ENCODE measurements around the gene PITHD1.
"Not testable (repeated sequence)": the region's sequence is repeated elsewhere in the genome, so short reads cannot be mapped to it uniquely, and the experiment has no call there.

The PITHD1 gene

DNA sequence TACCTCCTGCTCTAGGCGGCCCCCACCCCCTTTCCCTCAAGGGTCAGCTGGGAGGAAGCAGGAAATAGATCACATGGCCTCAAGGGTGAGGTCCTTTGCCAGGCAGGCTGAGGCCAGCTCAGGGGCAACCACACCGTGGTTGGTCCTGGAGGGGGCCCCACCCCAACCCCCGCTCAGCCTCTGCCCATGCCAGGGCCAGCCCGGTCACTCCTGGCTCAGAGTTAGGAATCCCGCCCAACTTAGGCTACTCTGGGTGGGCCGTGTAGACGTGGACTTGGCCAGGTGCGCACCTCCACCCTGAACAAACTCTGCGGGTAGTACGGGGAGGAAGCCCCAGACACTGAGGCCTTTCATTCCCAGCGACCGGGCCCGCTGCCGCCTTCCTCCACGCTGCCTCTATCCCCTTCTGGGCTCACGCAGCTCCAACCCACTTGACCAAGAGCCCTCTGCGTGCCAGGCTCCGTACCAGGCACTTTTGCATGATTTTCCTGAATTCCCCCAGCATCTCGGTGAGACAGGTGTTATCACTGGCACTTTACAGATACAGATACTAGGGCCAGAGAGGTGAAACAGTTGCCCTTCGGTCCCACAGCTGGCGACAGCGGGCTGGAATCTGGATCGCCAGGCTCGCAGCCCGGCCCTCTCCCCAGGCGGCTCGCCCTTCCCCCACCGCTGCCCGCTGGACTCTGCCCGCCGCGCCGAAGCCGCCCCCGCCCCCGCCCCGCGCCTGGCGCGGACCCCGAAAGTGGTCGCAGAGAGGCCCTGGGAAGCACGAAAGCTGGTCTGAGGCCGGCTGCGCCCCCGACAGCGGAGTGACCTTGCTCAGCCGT is 21.6 kb downstream of the PITHD1 start:
- DNase-seq = no peak

DNA sequence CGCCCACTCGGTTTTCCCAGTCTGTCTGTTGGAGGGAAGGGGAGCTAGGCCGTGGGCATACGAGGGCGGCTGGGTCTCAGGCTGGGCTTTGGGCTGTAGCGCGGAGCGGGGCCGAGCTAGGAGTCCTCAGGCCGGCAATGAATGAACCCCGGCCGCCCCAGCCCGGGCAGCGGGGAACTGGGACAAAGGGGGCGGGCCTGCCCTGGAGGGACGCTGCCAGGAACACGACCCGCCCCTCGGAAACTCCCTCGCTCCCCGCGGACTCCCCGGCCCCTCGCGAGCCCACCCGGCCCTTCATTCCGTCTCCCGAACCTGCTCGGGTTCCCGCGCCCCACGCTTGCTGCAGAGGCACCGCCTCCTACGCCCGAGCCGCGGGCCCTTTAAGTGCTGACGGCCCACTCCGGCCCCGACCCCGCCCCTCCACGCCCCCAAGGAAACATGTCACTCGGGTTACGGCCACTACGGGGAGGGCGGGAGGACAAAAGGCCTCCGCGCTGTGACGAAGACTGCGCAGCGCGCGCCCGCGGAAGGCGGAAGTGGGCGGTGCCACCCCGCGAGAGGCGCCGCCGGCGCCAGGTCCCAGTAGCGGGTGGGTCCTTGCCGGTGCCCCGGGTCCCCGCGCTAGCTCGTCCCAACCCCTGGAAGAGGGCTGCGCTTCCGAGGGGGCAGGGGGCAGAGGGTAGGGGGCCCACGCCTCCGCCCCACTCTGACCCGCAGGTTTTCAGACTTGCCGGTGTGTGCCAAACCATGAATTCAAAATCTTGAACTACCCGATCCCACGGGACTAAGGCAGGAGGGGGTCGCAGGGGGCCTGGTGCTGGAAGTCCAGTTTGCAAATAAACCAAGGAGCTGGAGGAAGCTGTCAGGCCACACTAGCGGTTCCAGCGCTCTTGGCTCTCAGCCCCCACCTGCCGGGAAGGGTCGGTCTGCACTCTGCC is 22.5 kb downstream of the PITHD1 start, which contains the start of gene GALE:
Gene GALE, minus strand, starts transcription at position 355 of the 938 bp plus-strand sequence. CDS start 1,747 bp downstream, outside the sequence.
- peak; percentile 85 to 88 for DNase-seq

DNA sequence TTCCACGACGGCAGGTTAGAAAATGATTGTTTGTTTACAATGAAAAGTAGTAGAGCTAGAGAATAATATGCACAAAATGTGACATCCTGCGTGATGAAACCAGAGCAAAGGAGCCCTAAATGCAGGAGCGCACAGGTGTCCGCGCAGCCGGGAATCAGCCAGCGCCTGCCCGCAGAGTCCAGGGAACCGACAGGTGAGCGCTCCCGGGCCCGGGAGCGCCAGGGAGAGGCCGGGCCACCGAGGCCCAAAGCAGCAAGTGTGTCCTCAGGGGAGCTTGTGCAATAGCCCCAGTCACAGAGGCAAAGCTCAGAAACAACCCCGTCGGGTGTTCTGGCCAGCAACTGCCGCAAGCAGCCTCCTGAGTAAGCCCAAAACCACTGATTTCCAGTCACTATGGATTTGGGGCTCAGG is 23.1 kb downstream of the PITHD1 start:
- no peak for DNase-seq

DNA sequence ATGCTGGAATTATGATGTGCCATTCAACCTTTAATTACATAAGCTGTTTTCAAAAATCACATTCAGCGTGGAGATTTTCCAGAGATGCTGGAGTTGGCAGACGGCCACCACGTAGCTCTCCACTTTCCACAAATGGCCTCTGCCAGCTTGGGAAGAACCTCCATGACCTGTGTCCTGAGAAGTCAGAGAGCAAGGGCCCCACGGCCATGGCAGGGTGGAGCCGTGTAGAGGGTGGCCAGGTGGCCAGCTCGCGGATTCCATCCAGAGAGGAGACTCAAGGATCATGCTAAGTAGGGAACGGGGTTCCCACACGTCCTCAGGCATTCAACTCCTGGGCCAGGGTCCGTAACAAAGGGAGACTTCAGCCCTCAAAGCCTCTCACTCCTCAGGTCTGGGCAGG is 23.7 kb downstream of the PITHD1 start:
- DNase-seq = no peak

DNA sequence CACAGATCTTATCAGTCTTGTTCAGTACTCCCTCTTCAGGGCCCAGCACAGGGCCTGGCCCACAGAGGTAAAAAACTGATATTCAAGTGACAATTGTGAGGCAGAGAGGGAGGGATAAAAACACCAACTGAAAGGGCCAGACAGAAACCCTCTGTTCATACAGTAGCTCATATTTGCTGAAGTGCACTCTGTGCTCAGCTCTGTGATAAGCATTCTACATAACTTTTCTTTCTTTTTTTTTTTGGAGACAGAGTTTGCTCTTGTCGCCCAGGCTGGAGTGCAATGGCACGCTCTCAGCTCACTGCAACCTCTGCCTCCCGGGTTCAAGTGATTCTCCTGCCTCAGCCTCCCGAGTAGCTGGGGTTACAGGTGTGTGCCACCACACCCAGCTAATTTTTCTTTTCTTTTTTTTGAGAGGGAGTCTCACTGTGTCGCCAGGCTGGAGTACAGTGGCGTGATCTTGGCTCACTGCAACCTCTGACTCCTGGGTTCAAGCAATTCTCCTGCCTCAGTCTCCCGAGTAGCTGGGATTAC is 24.7 kb downstream of the PITHD1 start:
- DNase-seq = not testable (repeated sequence)

DNA sequence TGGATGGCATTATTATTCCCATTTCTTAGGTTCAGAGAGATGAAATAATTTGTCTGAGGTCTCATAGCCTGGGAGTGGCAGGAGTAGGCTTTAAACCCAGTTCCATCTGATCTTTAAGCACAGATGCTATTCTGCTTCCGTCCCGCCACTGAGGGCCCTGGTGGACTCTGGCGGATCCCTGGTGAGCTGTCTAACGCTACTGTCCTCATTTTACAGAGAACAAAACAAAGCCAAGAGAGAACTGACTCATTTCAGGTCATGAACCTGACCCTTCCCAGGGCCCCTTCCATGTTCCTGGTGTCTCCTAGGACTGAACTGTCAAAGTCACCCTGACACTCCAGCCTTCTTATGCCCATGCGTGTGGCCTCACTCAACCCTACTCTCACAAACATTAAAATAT is 25.5 kb downstream of the PITHD1 start:
- no peak for DNase-seq

DNA sequence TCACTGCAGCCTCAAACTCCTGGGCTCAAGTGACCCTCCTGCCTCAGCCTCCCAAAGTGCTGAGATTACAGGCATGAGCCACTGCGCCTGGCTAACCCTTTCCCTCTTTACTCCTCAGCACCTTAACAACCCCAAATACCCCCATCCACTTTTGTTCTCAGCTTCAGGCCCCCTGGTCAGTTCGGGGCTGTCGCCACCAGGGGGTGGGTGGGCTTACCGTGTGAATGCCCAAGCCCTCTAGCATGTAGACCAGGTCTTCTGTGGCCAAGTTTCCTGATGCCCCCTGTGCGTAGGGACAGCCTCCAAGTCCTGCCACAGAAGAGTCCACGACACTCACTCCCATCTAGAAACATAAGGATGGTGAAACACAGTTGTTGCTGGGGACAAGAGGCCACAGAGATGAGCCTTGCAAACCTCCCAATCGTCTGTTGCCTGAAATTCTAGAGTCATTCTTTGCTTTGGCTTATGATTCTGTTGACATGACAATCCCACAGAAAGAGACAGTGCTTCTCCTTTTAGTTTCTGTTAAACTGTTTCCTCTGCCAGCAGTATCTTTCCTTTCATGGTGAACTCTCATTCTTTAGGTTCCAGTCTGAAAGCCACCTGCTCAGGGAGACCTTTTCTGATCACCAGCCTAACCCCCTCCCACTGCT is 26.1 kb downstream of the PITHD1 start:
- no peak for DNase-seq

- no peak for DNase-seq
These were observed 26.8 kb downstream of the PITHD1 start for GRCh38 chr1:23805025-23805424.

GRCh38 chr1:23806280-23806679 is 28.1 kb downstream of the PITHD1 start:
- DNase-seq = no peak

- no peak for DNase-seq
These were observed 29.2 kb downstream of the PITHD1 start for GRCh38 chr1:23807453-23807852.

- DNase-seq = peak in 1 of 2 experiments; percentile 53
These were observed 31.5 kb downstream of the PITHD1 start for GRCh38 chr1:23809751-23810171.

DNA sequence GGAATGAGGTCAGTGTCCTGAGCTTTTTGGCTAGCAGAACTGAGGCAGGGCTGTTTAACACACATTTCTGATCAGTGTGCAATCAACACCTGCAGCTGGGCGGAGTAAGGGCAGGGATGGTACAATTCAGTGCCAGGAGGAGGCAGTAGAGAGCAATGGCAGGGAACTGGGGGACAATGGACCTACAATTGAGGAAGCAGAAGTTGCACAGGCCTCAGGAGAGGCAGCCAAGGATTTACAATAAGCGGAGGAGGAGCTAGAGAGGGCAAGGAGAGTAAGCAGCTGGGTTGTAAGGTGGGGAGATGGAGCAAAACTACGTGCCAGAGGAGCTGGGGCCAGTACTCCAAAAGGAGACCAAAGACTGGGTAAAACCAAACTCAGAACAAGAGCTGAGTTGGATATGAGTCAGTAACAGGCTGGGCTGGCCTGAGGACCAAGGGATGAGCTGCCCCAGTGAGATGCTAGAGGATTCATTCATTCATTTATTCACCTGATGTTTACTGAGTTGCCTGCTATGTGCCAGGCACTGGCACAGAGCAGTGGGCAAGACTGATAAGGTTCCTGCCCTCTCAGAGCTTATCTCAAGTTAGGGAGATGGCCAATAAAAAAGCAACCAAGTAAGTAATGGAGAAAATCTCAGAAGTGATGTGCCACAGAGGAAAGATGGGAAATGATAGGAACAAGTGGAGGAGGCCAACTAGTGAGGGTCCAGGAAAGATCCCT is 32.8 kb downstream of the PITHD1 start:
- no peak for DNase-seq

GRCh38 chr1:23814016-23814415 is 35.8 kb downstream of the PITHD1 start:
- no peak for DNase-seq

- no peak for DNase-seq
These were observed 38.1 kb downstream of the PITHD1 start for GRCh38 chr1:23816361-23816760.

DNA sequence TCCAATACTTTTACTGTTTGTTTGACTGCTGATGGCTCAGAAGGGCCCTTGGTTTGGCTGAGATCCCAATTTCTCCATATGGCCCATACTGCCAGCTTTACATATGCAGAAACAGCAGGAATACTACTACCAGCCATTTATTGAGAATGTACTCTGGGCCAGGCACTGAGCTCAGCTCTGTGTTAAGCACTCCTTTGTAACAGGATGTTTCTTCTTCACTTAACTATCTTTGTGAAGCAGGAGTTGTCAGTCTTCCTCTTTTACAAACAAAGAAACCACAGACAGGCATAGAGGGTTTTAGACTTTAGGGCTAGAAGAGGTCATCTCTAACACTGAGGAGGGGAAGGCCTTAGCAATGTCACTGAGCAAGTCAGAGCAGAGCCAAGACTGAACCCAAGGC is 38.7 kb downstream of the PITHD1 start:
- peak in 1 of 2 experiments; percentile 16 for DNase-seq

GRCh38 chr1:23817633-23818032 is 39.4 kb downstream of the PITHD1 start:
- no peak for DNase-seq

DNA sequence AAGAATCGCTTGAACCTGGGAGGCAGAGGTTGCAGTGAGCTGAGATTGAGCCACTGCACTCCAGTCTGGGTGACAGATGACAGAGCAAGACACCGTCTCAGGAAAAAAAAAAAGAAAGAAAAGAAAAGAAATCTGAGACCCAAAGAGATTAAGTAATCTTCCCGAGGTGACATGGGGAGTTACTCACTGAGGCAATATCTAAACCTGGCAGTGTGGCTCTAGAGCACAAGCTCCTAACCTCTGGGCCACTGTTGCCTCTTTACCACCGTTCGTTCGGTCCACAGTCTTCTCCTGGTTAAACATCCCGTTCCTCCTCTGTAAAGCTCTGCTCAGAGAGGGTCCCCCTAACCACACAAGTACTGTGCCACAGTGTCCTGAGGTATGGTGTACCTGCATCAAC is 45.5 kb downstream of the PITHD1 start:
- no peak for DNase-seq

- DNase-seq = no peak
These were observed 46.5 kb downstream of the PITHD1 start for GRCh38 chr1:23824711-23825075.

- DNase-seq = peak; percentile 53 to 81
These were observed 47.0 kb downstream of the PITHD1 start, which contains the start of gene HMGCL for GRCh38 chr1:23825076-23825761. HMGCL (minus strand) TSS chr1:23825429; CDS start chr1:23825415, 14 bp downstream.

DNA sequence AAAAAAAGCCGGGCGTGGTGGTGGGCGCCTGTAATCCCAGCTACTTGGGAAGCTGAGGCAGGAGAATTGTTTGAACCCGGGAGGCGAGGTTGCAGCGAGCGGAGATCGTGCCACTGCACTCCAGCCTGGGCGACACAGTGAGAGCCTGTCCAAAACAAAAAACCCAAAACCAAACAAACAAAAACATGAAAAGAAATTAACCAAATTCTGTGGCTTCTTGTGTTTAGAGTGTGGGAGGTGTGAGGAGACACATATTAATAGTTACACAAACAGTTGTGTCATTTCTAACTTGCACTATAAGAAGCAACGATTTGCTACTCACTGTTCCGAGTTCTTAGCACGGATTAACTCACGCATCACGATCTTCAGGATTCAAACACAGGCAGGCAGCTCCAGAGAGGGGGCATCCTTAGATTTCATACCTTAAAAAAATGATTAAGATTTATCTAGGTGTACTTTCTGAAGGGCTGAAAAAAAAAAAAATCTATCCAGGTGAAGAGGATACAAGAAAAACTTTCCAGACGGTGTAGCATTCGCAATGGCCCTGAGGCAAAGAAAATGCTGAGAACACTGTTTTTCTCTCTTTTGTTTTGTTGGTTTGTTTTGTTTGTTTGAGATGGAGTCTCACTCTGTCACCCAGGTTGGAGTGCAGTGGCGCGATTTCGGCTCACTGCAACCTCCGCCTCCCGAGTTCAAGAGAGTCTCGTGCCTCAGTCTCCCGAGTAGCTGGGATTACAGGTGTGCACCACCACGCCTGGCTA is 47.7 kb downstream of the PITHD1 start:
- peak in 1 of 2 experiments; percentile 2 for DNase-seq

DNA sequence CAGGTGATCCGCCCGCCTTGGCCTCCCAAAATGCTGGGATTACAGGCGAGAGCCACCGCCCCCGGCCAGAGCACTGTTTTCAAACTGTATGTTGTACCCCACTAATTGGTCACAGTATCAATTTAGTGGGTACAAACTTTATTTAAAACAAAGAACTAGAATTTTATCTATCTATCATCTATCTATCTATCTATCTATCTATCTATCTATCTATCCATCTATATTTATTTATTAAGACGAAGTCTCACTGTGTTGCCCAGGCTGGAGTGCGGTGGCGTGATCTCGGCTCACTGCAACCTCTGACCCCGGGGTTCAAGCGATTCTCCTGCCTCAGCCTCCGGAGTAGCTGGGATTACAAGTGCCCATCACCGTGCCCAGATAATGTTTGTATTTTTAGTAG is 48.4 kb downstream of the PITHD1 start:
- DNase-seq = not testable (repeated sequence)
